GM19238 (cell line): ENCODE results near the gene ADARB2.
"Not testable (repeated sequence)": the region's sequence is repeated elsewhere in the genome, so short reads cannot be mapped to it uniquely, and the experiment has no call there.

Experiments
- DNase-seq: peaks from one replicate; pipeline ENCODE4 v3.0.0; 2011; ENCODE audit warnings: low spot score; ENCODE audit not compliant: insufficient read length

ADARB2 gene

DNA sequence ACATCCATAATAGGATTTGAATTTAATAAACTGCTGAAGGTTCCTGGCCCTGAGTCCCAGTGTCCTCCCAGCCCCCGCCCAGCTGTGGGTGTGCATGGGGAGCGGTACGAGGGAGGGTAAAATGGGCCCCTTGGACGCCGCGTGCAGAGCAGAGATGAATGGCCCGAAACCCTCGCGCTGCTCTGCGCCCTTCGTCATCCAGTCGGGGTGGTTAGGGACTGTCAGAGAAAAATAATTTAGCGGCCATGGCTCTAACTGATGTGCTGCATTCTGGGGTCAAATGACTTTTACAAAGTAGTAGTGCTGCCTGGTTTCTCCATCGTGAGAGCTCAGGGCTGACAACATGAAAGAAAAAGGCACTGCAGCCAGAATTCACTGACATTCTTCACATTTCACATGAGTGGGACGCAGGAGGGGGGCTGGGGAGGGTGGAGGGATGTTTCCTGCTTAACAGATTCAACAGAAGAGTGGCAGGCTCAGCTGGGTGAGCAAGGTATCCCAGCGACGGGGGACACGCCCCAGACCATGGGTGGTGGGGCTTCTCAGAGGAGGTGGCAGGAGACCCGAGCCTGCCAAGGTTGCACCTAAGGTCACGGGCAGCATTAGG, 376.7 kb downstream of the ADARB2 start:
- no peak for DNase-seq

DNA sequence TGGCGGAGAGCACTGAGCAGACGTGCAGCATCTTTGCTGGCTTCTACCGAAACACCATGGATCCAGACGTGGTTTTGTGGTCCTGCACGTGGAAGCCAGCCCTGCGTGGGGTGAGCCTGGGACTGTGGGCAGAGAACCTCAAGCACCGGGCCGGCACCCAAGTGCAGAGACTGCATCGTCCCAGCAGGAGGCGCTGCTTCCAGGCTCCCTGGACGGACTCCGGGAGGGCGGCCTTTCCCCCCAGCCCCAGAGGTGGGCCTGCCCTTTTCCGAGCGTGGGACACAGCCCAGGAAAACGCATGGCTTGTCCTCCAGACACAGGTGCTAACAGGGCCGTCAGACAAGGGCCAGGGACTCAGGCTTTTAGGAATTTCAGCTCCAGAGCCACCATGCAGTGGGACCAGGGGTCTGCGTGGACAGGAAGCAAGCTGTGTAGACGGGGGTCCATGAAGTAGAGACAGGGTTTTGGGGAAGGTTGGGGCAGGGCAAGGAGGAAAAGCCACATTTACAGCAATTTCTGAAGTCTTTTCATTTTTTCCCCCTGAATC, 377.2 kb downstream of the ADARB2 start:
- no peak for DNase-seq

- DNase-seq = no peak
Measured at GRCh38 chr10:1359626-1359955, 377.7 kb downstream of the ADARB2 start.

DNA sequence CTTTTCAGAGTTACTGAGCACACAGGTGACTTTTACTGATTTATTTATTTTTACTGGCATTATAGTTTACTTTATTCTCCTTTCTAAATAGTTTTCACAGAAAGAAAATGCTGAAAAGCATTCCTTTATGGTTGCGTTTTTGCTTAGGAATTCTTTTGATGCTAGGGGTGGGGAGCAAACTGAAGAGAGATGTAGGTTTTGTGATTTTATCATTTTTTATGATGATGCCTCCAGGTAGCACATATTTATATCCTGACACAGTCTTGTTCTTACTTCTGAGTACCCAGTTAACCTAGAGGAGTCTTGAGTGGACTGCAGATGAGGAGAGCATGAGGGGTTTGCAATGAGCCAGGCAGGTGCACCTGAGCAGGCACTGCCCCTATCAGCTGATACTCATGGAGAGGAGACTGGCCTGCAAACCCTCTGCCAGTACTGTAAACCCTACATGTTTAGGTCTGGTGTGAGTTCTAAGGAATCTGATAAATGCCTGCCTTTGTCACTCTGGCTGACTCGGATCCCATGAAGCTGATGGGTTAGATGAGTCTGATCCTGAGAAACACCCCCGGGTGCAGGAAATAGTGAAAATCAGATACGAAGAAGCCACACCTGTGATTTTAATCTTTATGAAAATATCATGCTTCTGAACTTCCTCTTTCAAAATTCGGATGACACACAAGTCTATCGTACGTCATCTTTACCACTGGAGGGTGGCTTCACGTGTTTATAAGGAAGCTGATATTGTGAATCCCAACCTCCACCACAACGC, 378.3 kb downstream of the ADARB2 start:
- no peak for DNase-seq

- DNase-seq = no peak
Measured at GRCh38 chr10:1358147-1358546, 379.2 kb downstream of the ADARB2 start.

GRCh38 chr10:1356349-1356748, 381.0 kb downstream of the ADARB2 start:
- no peak for DNase-seq

DNA sequence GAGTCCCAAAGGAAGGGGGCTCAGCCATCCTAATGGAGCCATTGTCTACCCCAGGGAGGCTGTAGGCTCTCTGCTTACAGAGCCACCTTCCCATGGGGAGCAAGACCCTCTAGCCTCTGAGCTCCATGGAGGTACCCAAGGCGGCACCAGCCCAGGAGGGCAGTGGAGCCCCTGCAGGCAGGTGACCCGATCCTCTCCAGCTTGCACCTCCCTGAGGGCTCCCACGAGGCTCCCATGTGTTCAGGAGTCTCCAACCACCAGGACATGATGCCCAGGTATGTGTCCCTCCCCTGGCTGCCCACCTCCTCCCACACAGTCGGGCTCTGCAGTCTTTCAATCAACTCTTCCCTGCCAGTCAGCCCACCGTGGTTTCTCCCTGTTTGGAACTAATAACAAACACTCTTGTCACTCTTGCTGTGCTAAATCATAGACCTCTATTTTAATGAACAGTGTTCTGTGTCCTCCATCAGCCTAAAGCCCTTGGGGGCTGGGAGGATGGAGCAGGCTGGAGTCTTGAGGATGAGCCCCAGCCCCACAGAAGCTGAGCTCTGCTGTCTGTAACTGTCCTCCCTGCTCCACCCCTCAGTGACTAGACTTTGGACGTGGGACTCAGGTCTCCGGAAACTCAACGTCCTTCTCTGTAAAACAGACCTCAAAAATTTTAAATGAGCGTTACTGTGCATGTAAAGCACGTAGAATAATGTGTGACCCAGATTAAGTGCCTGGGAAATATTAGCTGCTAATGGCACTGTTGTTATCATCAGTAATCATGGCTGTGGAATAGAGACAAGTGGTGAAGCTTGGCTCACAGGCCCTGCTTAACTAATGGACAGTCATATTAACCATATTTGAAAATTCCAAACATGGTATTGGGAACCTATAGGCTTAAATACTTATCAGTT, 382.3 kb downstream of the ADARB2 start:
- DNase-seq = no peak

- DNase-seq = not testable (repeated sequence)
Measured at GRCh38 chr10:1352296-1352695, 385.0 kb downstream of the ADARB2 start.

DNA sequence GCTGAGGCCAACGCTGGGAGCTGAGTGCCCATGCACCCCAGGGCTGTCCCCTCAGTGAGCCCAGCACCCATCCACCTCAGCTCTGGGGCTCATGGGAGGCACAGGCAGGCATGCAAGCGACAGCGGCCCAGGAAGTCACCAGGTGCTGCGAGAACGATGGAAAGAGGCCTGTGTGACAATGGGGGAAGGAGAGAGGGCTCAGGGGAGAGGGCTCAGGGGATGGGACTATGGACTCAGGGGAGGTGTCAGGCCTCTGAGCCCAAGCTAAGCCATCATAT, 388.6 kb downstream of the ADARB2 start:
- no peak for DNase-seq

DNA sequence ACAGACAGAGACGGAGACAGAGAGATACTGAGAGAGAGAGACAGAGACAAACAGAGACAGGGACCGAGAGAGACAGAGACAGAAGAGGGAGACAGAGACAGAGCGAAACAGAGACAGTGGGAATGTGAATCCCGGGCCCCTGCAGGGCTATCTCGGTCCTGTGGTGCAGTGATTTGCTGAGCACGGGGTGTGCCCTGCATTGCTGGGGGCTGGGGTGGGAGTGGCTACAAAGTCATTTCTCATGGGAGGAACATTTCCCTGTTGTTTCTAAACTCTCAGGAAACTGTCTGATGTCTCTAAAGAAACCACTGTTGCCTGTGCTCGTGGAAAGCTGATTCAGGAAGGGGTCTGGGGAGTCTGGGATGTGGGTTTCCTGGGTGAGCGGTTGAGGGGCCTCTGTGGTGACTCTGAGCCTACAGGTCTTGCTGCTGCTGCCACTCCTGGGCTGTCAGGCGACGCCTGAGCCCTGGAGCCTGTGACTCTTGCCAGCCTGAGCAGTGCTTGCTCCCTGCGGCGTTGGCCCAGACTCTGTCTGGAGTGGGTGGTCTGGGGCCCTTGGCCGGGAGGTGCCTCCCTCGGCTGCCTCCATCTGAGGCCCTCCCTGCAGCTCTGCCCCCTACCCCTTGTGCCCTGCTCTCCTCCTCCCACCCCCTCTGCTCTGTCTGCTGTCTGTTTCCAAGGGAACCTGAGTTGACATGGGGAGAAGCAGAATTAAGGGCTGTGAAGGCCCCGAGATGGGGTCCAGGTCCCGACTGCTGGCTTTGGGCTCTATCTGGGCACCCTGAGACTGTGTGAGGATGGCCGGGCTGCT, 389.2 kb downstream of the ADARB2 start:
- no peak for DNase-seq

- DNase-seq = no peak
Measured at GRCh38 chr10:1347525-1347924, 389.8 kb downstream of the ADARB2 start.

GRCh38 chr10:1346201-1346600, 391.1 kb downstream of the ADARB2 start:
- no peak for DNase-seq

- DNase-seq = no peak
Measured at GRCh38 chr10:1345368-1345767, 392.0 kb downstream of the ADARB2 start.

DNA sequence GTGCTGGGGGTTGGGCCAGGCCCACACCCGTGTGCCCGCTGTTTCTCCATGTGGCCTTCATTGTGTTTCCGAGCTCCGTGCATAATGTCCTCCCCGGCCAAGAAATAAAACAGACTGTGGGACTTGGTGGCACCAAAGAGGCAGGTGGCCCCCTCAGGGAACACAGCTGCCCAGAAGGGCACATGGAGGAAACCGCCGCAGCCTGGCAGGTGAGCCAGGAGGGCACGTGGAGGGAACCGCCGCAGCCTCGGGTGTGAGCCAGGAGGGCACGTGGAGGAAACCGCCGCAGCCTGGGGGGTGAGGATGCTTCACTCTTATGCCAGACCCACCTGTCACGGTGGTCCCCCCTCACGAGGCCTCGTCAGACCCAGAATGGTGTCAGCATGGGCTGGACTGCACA, 392.5 kb downstream of the ADARB2 start:
- DNase-seq = no peak

DNA sequence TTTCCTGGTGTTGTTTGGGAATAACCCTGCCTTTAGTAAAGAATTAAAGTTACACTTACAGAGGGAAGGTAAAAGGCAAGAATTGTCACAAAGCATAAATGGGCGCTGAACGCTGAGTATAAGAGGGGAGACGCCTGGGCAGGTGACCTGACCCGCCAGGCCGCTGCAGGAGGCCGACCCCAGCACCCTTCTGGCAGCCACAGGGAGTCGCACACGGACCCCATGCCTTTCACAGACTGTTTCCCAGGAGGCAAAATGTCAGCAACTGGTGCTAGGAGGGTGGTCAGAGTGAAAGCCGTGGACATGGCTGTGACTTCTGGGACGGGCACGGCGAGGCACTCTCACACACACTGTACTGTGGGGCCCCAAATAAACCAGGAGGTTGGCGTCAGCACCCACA, 392.9 kb downstream of the ADARB2 start:
- no peak for DNase-seq

DNA sequence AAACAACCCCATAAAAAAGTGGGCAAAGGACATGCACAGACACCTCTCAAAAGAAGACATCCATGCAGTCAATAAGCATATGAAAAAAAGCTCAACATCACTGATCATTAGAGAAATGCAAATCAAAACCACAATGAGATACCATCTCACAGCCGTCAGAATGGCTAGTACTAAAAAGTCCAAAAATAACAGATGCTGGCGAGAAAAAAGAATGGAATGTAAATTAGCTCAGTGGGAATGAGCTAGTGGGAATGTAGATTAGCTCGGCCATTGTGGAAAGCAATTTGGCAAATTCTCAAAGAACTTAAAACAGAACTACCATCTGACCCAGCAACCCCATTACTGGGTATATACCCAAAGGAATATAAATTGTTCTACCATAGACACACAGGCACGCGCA, 394.1 kb downstream of the ADARB2 start:
- DNase-seq = no peak

DNA sequence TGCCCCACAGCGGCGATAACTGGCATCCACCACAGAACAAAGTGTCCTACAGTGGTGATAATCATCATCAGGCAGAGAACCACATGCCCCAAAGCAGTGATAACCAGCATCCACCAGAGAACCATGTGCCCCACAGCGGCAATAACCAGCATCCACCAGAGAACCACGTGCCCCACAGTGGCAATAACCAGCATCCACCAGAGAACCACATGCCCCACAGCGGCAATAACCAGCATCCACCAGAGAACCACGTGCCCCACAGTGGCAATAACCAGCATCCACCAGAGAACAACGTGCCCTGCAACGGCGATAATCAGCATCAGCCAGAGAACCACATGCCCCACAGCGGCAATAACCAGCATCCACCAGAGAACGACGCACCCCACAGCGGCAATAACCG, 396.3 kb downstream of the ADARB2 start:
- not testable (repeated sequence) for DNase-seq

GRCh38 chr10:1339396-1339795, 397.9 kb downstream of the ADARB2 start:
- no peak for DNase-seq

- no peak for DNase-seq
Measured at GRCh38 chr10:1335642-1336041, 401.7 kb downstream of the ADARB2 start.

DNA sequence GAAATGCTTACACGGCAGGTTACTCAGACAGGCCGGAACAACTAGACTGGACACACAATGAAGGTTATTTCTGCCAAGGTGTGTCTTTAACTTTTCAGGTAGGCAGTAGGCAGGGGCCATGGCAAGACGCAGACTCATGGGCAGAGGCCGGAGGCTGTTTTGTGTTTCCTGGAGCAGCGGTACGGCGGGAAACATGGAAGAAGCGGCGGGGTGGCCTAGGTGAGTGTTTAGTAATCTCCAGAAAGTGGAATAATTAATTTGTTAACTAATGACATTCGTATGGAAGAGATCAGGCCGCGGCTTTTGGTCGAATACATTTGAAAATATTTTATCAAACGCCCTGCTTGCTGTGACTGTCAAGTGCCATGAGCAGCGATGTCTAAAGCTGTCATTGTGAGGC, 403.3 kb downstream of the ADARB2 start:
- DNase-seq = no peak

GRCh38 chr10:1331560-1331959, 405.8 kb downstream of the ADARB2 start:
- no peak for DNase-seq
